ENCODE data around the gene EXOC6B. TPM values are rescaled to one million over a fixed set of nuclear protein-coding genes. Genes with fewer than 3 reads are reported as not detected.

Gene EXOC6B
- total RNA-seq, 3 donors from 2014 or later, result 6.5 to 7.3 (median 6.8) TPM

GRCh38 chr2:72147303-72147971, 678.4 kb downstream of the EXOC6B start, which contains the start of gene CYP26B1:
CYP26B1 (minus strand) TSS chr2:72147862; CDS start chr2:72147834, 28 bp downstream.
- DNase-seq (no peak), ATAC-seq (no peak)
- Mint-ChIP-seq H3K27me3 (ENCODE audit: low read depth) (peaks cover 71% of the 10 kb centered on the region), H3K9me3 (no peaks in the 10 kb centered on the region), H3K4me1 (ENCODE audit: low read depth) (peaks cover 44% of the 10 kb centered on the region), H3K36me3 (ENCODE audit: insufficient read depth) (no peaks in the 10 kb centered on the region), H3K4me3 (peak within 1 kb of the TSS; percentile 80)

- DNase-seq, result peak; percentile 2
- no peaks in the 10 kb centered on the region for H3K36me3 Mint-ChIP-seq (ENCODE audit: insufficient read depth)
Measured at GRCh38 chr2:72146347-72147302, 679.2 kb downstream of the EXOC6B start.

DNA sequence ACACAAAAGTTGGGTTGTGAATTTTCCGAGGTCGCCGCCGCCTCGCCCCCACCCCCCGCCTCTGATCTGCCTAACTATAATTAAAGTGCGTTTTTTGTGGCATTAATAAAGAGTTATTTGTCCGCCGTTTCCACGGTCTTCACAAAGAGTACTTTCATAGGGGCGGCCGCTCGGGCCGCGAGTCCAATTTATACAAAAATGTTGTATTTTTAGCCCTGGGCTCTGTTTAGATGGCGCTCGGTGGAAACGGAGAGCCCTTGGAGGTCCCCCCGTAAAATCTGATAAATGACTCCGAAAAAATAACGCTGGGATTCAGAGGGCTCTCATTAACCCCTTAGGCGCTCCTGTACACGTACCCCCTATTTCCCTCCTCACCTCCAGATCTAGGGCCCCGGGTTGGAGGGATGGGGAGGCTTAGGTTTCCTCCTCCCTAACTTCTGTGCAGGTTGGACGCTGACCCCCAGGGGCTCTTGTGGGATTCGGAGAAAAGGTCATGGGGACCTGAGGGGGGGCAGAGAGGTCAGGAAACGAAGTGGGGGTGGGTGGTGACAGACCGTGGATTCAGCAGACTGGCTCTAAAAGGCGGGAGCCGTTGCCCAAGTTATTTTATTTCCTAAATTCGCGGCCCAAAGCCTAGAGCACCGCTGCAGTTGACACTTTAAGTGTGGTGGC, 680.0 kb downstream of the EXOC6B start:
- Mint-ChIP-seq H3K4me1 (ENCODE audit: low read depth) (peaks cover 44% of the 10 kb centered on the region), H3K27me3 (ENCODE audit: low read depth) (peaks cover 67% of the 10 kb centered on the region), H3K4me3 (peak overlapping the region; percentile 65), H3K36me3 (ENCODE audit: insufficient read depth) (no peaks in the 10 kb centered on the region), H3K9me3 (no peaks in the 10 kb centered on the region)
- ATAC-seq, result no peak
- no peak for DNase-seq

More at GRCh38 chr2:72146347-72147302, 679.2 kb downstream of the EXOC6B start:
- peaks cover 76% of the 10 kb centered on the region for H3K27me3 Mint-ChIP-seq (ENCODE audit: low read depth)
- H3K4me3 Mint-ChIP-seq, result peak overlapping the region; percentile 56
- peaks cover 44% of the 10 kb centered on the region for H3K4me1 Mint-ChIP-seq (ENCODE audit: low read depth)
- no peaks in the 10 kb centered on the region for H3K9me3 Mint-ChIP-seq
- ATAC-seq, result no peak

- H3K36me3 Mint-ChIP-seq (ENCODE audit: insufficient read depth), result no peaks in the 10 kb centered on the region
- peaks cover 43% of the 10 kb centered on the region for H3K4me1 Mint-ChIP-seq (ENCODE audit: low read depth)
- ATAC-seq (no peak), DNase-seq (no peak)
- H3K4me3 Mint-ChIP-seq, result peak overlapping the region; percentile 65
- H3K27me3 Mint-ChIP-seq (ENCODE audit: low read depth), result peaks cover 62% of the 10 kb centered on the region
- no peaks in the 10 kb centered on the region for H3K9me3 Mint-ChIP-seq
Measured at GRCh38 chr2:72145289-72145657, 680.6 kb downstream of the EXOC6B start.

DNA sequence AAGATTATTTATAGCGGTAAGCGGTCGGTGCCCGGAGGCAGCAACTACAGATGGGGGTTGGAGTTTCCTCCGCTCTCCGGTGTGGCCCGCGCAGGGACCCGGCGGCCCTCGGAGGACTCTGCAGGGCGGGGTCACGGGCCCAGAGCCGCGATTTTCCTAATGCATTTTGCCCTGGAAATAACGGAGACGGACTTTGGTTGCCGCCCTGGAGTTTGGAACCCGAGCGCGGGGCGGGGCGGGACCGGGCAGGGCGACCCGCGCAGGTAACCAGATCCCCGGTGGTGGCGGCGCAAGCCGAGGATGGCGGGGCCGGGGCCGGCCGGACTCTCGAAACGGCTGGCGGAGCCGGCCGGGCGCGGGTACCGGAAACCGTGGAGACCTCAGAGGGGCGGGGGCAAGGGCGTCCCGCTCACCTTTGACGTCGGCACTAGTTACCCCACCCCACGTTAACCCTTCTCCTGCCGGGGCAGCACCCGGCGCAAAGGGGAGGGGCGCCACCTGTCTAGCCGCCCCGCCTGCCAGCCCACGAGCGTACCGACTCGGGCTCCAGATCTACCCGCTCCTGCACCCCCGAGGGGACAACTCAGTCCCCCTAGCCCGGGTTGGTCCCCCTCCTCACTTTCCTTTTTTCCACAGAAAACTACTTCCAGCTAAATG, 681.1 kb downstream of the EXOC6B start:
- DNase-seq, result peak; percentile 3
- H3K4me1 Mint-ChIP-seq (ENCODE audit: low read depth), result peaks cover 38% of the 10 kb centered on the region
- ATAC-seq, result no peak

GRCh38 chr2:72144274-72144631, 681.6 kb downstream of the EXOC6B start:
- DNase-seq, result no peak
- Mint-ChIP-seq H3K27me3 (ENCODE audit: low read depth) (peaks cover 52% of the 10 kb centered on the region), H3K9me3 (no peaks in the 10 kb centered on the region), H3K4me3 (no peak overlapping the region), H3K4me1 (ENCODE audit: low read depth) (peaks cover 33% of the 10 kb centered on the region), H3K36me3 (ENCODE audit: insufficient read depth) (no peaks in the 10 kb centered on the region)
- no peak for ATAC-seq

More for the DNA sequence above, 681.1 kb downstream of the EXOC6B start:
- no peaks in the 10 kb centered on the region for H3K36me3 Mint-ChIP-seq (ENCODE audit: insufficient read depth)
- peaks cover 57% of the 10 kb centered on the region for H3K27me3 Mint-ChIP-seq (ENCODE audit: low read depth)
- H3K9me3 Mint-ChIP-seq, result no peaks in the 10 kb centered on the region
- H3K4me3 Mint-ChIP-seq, result peak overlapping the region; percentile 21

GRCh38 chr2:72143441-72144273, 682.2 kb downstream of the EXOC6B start:
- DNase-seq, result peak; percentile 2
- H3K36me3 Mint-ChIP-seq (ENCODE audit: insufficient read depth), result no peaks in the 10 kb centered on the region
- H3K9me3 Mint-ChIP-seq, result no peaks in the 10 kb centered on the region
- ATAC-seq, result no peak
- H3K27me3 Mint-ChIP-seq (ENCODE audit: low read depth), result peaks cover 48% of the 10 kb centered on the region
- H3K4me3 Mint-ChIP-seq, result peak overlapping the region; percentile 13
- H3K4me1 Mint-ChIP-seq (ENCODE audit: low read depth), result peaks cover 29% of the 10 kb centered on the region

DNA sequence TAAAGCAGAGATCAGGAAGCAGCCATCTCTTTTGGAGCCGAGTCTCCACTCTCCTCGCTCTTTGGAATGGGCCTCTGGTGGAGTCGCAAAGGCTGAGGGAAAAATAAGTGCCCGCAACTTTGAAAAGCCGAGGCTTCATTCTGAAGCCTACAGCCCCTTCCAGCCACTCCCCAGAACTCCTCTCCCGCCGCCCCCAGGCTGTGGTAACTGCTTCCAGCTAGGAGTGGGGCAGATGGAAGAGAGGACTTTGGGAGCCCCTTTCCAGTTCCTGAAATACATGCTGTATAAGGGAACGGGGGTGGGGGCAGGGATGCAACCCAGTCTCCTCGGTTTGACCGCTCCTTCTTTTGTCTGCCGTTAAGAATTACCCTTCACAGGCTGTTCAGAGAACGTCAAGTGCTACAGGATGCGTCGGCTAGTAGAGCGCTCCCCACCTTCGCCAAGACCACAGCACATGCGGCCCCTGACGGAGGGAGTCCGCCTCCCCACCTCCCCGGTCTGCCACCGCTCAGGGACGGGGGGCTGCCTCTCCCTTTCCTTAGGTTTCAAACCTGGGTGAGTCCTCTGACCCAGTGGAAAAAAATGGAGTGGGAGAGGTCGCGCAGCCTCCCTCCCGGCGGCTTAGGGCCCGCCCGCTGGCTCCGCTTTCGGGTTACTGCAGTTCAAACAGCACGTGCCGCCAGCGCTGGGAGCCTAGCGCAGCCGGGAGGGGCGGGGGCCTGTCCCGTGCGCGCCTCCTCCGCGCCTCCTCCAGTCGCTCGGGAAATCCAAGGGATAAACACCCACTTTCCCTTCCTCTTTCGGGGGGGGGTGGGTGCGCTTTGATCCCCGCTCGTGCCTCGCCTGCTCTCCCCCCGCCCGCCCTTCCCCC, 683.0 kb downstream of the EXOC6B start:
- Mint-ChIP-seq H3K4me1 (ENCODE audit: low read depth) (peaks cover 23% of the 10 kb centered on the region), H3K4me3 (no peak overlapping the region)

GRCh38 chr2:72141881-72142451, 683.9 kb downstream of the EXOC6B start:
- peak; percentile 3 for DNase-seq
- Mint-ChIP-seq H3K36me3 (ENCODE audit: insufficient read depth) (no peaks in the 10 kb centered on the region), H3K4me3 (no peak overlapping the region), H3K27me3 (ENCODE audit: low read depth) (peaks cover 38% of the 10 kb centered on the region), H3K9me3 (no peaks in the 10 kb centered on the region), H3K4me1 (ENCODE audit: low read depth) (peaks cover 22% of the 10 kb centered on the region)
- no peak for ATAC-seq

More for the DNA sequence above, 683.0 kb downstream of the EXOC6B start:
- DNase-seq (peak; percentile 1), ATAC-seq (peak in 1 of 2 donors; percentile 24)
- peaks cover 42% of the 10 kb centered on the region for H3K27me3 Mint-ChIP-seq (ENCODE audit: low read depth)
- no peaks in the 10 kb centered on the region for H3K36me3 Mint-ChIP-seq (ENCODE audit: insufficient read depth)
- H3K9me3 Mint-ChIP-seq, result no peaks in the 10 kb centered on the region

- ATAC-seq (no peak), DNase-seq (peak; percentile 0)
- no peak overlapping the region for H3K4me3 Mint-ChIP-seq
- H3K9me3 Mint-ChIP-seq, result no peaks in the 10 kb centered on the region
- peaks cover 30% of the 10 kb centered on the region for H3K27me3 Mint-ChIP-seq (ENCODE audit: low read depth)
- H3K36me3 Mint-ChIP-seq (ENCODE audit: insufficient read depth), result no peaks in the 10 kb centered on the region
- peaks cover 15% of the 10 kb centered on the region for H3K4me1 Mint-ChIP-seq (ENCODE audit: low read depth)
Measured at GRCh38 chr2:72141032-72141645, 684.7 kb downstream of the EXOC6B start.

GRCh38 chr2:72140621-72140960, 685.2 kb downstream of the EXOC6B start:
- Mint-ChIP-seq H3K36me3 (ENCODE audit: insufficient read depth) (no peaks in the 10 kb centered on the region), H3K4me3 (no peak overlapping the region), H3K9me3 (no peaks in the 10 kb centered on the region), H3K4me1 (ENCODE audit: low read depth) (peaks cover 11% of the 10 kb centered on the region), H3K27me3 (ENCODE audit: low read depth) (peaks cover 24% of the 10 kb centered on the region)
- peak; percentile 2 for DNase-seq
- ATAC-seq, result no peak

Data from activated T-cell treated with anti-CD3 and anti-CD28 coated beads, Interleukin-2, amount 50 U/mL, for 4 hours (primary cell).